ENCODE data around the gene PEX14.

Gene PEX14

GRCh38 chr1:10599194-10599861 is 124.6 kb downstream of the PEX14 start:
- DNase-seq = no peak

DNA sequence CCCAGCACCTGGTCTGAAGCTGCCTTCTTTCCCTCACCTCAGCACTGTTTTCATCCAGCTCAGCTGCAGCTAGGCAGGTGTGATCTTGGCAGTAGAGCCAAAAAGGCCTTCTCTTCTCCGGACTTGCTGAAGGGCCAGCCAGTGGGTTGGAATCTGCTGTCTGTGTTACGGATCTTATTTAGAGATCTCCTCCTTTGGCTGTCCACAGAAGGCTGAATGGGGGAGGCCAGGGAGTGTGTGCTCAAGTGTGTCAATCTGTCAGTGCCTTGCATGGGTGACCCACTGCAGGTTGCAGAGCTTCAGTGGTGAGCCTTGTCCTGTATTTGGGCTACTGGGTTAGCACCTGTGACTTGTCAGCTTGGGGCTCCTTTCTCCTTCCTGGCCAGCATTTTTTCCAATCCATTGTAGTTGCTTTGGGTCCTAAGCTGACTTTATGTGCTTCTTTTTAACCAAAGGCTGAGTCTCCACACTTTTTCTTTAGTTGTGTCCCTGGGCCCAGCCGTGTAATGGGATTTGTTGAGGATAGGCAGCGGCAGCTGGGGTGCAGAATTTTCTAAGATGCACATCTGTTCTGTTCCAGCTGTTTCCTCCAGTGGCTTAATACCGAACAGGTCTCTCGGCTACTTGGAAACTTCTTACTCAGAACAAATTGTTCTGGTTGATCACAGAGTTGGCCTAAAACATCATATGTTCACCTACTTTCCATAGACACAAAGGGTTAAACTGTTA is 126.8 kb downstream of the PEX14 start:
- DNase-seq = no peak

DNA sequence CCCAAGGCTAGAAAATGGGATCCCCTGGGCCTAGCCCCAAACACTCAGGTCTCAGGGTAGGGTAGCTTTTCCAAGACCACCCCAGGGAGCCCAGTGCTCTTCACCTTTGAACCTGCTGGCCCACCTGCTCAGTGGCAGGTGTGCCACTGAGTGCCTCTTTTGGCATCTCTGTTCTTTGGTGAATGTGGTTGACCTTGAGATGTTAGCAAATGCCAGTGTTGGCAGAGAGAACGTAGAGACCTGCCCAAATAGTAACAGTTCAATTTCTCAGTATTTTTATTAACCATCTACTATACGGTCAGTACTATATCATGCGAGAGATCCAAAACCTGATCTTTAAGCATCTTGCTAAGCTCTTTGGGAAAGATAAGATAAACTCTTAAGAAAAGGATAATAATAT is 128.2 kb downstream of the PEX14 start:
- DNase-seq = no peak

- no peak for DNase-seq
Observed at GRCh38 chr1:10604966-10605365, 130.2 kb downstream of the PEX14 start.

GRCh38 chr1:10606064-10606463 is 131.3 kb downstream of the PEX14 start:
- DNase-seq = no peak

DNA sequence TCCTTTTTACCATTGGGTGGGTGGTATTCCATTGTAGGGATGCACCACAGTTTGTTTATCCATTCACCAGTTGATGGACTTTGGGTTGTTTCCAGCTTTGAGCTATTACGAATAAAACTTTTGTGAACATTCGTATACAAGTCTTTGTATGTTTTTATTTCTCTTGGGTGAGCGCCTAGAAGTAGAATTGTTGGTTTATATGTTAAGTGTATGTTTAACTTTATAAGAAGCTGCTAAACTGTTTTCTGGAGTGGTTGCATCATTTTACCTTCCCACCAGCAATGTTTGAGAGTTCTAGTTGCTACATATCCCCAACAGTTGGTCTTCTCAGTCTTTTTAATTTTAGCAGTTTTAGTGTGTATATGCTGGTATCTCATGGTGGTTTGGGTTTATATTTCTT is 132.5 kb downstream of the PEX14 start:
- no peak for DNase-seq

GRCh38 chr1:10608690-10609089 is 133.9 kb downstream of the PEX14 start:
- DNase-seq = no peak

DNA sequence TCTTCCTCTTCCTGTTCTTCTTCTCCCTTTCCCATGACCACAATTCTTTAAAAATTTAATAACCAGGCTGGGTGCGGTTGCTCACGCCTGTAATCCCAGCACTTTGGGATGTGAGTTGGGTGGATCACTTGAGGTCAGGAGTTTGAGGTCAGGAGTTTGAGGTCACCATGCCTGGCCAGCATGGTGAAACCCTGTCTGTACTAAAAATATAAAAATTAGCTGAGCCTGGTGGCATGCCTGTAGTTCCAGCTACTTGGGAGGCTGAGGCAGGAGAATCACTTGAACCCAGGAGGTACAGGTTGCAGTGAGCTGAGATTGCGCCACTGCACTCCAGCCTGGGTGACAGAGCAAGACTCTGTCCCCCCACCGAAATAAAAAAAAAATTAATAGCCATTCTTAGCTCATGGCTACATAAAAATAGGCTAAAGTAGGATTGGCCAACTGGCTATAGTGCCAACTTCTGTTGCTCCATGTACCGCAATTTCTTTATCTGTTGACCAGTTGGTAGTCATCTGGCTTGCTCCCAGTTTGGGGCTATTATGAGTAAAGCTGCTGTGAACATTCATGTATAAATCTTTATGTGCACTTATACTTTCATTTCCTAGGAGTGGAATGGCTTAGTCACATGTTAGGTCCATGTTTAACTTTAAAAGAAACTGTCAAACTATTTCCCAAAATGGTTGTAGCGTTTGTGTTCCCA is 136.3 kb downstream of the PEX14 start:
- no peak for DNase-seq

- no peak for DNase-seq
Observed at GRCh38 chr1:10612436-10613160, 137.8 kb downstream of the PEX14 start.

DNA sequence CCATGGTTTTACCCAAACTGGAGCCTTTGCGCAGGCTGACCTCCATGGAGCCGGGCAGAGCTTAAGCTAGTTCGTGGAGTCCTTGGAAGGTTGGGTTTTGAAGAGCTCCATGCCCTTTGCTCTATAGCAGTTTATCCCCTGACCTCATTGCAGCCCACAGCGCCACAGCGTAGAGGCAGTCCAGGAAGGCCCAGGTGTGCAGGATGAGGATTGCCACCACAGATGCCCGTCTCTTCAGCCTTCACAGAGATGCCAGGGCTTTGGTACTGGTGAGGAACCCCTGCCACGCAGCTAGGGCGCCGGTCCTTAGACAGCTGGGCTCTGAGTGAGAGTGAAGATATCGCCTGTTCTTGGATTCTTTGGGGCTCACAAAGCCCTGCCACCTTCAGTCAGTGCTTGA is 138.6 kb downstream of the PEX14 start:
- no peak for DNase-seq

DNA sequence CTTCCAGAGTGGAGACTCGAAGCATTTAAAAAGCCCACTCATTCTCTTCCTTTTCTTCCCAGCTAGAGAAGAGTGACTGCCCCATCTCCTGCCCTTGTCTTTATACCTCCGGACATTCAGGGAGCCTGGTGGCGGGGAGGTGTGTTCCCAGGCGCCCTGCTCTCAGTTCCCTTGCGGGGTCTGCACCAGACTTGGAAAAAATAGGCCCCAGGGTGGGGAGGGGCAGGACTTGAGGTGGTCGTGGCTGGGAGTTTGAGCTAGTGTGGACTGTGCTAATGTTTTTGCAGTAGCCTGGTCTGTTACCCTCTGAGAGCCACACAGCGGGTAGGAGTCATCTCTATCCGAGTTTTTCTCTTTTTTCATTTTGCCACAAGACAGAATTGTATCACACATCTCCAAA is 139.1 kb downstream of the PEX14 start:
- no peak for DNase-seq

GRCh38 chr1:10614377-10615225 is 139.9 kb downstream of the PEX14 start:
- no peak for DNase-seq

DNA sequence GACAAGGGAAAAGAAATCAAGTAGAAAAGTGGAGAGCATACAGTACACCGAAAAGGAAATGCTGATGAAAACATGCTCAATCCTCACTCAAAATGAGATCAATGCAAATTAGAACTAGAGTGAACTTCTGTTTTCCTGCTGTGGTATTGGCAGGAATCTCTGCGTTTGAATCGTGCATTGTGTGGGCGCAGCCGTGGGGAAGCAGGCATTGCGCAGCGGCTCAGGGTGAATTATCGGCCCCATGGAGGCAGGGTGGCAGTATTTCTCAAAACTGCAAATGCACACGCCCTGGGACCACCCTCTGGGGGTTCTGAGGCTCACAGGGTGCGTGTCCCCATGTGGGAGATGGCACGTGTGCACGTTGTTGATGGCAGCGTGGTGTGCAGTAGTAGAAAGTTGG is 140.6 kb downstream of the PEX14 start:
- DNase-seq = no peak

GRCh38 chr1:10615932-10616671 is 141.4 kb downstream of the PEX14 start:
- no peak for DNase-seq

DNA sequence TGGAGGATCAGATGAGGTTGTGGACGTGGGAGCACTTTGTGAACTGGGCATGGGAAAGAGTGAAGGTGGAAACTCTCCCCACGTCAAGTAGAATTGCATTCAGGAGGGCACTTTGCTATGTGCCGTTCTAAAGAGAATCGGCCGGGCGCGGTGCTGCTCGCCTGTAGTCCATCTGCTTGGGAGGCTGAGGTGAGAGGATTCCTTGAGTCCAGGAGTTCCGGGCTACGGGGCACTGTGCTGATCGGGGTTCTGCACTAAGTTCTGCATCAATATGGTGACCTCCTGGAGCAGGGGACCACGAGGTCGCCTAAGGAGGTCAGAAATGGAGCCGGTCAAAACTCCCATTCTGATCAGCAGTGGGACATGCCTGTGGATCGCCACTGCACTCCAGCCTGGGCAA is 141.9 kb downstream of the PEX14 start:
- no peak for DNase-seq

DNA sequence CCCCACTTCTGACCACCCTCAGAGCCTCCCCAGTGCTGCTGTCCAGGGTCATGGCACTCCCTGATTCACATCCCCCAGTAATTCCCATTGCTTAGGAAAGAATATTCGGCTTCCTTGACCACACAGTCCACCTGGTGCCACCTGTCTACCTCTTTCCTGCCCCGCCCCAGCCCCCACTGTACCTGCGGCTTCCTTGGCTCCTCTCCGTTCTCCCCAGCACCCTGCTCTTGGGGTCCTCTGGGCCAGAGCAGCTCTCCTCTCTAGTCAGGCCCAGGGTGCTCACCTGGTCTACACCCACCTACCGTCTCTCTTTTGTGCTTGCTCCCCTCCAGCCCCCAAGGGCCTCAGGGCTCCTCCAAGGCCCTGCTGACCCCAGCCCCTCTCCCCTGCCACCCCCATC is 142.6 kb downstream of the PEX14 start:
- no peak for DNase-seq

DNA sequence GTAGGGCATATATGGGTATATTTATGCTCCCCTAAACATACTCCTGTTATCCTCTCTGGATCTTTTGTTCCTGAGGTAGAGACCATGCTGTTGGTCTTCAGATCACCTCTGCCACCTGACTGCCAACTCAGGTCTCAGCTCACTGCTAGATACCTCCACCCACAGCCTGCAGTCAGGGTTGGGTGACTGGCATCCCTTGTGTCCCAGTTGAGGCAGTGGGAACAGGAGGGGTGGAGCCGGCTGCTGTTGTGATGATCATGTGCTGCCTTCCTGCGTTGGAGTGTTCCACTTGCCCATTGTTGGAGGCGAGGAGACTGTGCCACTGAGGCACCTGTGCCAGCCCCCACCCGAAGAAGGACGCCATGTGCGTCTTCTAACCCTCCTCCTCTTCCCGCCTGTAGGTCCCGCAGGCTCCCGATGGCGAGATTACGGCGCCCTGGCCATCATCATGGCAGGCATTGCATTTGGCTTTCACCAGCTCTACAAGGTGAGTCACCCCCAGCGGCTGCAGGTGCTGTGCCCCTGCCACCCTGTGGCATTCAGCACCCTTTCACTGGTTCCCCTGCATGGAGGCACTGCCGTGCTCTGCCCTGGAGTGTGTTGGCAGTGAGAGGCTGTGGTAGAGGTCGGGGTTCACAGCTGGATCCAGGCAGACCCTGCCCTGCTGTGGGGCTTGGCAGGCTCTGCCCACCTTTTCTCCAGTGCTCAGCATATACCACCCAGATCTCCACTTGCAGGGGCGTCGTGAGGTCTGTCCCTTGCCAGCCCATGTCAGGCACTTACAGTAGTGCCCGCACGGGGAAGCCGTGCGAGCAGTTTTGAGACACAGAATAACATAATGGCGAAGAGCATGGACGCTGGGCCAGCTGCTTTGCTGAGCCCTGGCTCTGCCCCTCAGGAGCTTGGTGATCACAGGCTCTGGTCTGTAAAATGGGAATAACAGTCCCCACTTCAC is 143.5 kb downstream of the PEX14 start:
- DNase-seq = no peak

DNA sequence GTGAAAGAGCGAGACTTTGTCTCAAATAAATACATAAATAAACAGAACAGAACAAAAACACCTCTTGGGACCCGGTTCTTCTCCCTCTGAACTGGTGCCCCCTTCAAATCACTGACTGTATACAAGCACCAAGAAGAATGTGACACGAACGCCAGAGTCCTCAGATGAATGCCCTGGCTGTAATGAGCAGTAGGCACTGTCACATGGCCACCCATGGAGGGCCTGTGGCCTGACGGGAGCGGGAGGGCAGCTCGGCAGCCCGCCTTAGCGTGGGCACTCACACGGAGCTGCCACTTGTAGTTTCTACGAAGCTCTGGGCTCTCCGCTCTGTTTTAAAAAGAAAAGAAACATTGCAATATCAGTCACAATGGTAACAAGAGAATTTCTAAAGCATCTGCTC is 146.0 kb downstream of the PEX14 start:
- DNase-seq = no peak

DNA sequence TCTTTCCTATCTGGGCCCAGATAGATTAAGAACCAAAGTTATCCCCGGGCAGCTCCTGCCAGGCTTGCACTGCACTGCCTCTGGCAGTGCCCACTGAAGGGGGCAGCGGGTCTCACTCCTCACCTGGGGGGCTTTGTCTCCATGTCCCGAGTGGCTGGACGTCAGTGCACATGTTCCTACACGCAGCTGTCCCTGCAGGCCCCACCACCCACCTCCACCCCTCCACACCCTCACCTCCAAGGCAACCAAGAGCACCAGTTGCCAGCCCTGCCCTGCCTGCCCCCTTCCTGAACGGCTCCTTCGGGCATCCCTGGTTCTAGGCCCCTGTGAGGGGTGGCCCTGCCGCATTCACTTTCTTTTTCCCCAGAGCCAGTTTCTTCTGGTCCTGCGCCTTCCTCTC is 147.2 kb downstream of the PEX14 start:
- no peak for DNase-seq

DNA sequence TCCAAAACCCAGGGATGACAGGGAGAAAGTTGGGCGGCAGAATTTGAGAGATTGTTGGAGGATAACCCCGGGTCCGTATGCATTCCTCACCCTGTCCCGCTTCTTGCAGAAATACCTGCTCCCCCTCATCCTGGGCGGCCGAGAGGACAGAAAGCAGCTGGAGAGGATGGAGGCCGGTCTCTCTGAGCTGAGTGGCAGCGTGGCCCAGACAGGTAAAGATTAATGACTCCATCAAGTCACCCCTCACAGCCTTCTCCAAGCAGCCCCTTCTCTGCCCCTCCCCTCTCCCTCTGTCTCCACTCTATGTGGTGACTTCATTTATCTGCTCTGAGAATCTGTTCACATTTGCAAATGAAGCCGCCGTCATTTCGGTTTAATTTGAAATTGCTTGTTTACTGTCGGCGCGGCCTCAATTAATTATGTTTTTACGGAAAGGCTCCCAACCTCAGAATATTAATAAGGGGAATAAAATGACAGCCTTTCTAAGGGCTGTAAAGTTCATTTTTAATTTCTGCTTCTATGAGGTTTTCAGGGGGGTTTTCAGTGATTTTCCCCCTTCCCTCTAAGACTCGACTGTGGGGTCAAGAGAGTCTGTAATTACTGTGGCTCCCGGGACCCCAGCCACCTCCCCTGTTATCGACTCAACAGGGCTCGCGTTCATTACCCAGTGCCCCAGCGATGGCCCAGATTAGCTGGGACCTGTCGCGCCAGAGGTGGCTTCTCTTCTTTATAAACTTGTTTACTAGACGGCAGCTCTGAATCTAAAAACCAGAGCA is 148.3 kb downstream of the PEX14 start:
- DNase-seq = no peak

All from NCI-H187 (cell line).